ENCODE measurements around the gene ZNF423. TPM values are rescaled to one million over a fixed set of nuclear protein-coding genes. Genes with fewer than 3 reads are reported as not detected.

Gene ZNF423
- total RNA-seq, 1 experiment from 2014 or later: 0.20 TPM

- intact Hi-C loops (cut with micrococcal nuclease; ENCODE audit: unreplicated experiment): no loop called here
These were observed 230.4 kb downstream of the ZNF423 start for GRCh38 chr16:49625311-49626065.

DNA sequence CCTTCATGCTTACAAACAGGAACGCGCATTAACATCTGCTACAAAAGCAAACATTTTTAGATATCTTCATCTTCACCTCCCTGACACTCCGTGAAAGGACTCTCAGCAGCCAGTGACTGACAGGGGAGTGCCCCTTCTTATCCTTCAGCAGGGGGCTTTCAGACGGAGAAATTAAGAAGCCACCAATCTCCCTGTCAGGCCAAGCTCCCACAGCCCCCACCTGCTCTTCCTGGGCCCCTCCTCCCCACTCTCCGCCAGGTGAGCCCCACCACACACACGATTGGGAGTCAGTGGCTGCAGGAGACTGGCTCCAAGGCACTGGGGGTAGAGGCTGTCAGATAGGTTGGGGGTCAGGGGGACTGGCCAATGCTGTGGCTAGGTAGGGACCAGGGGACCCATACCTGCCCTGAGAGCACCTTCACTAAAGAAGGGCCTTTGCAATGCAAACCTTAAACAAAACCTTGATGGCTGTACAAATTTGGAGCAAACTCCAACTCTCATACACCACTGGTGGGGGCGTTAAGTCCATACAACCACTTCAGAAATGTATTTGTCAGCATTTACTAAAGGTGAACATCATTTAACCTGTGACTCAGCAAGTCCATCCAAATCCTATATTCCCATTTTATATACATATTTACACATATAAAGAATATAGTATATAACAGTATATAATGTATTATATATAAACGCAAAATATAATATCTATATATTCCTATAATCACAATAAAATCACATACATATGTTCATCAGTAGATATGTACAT is 232.2 kb downstream of the ZNF423 start:
- TF ChIP-seq CTCF (IDR thresholded peaks at IDR 0.05; ENCODE audit: insufficient read depth in 1 of 2, low read depth in 1 of 2, low read length in 1 of 2, severe bottlenecking in 1 of 2, unreplicated experiment in 1 of 2): no peak
- no peaks in the 10 kb centered on the region for H3K36me3 ChIP-seq (ENCODE audit: control insufficient read depth, insufficient read depth, low read length)
- intact Hi-C loops (cut with micrococcal nuclease; ENCODE audit: unreplicated experiment): no loop called here
- CTCF ChIA-PET: no interaction called here
- Mint-ChIP-seq H3K27me3 (ENCODE audit: insufficient read depth, unreplicated experiment) (peaks cover 3% of the 10 kb centered on the region), H3K4me3 (ENCODE audit: unreplicated experiment) (no peak overlapping the region), H3K27ac (ENCODE audit: unreplicated experiment) (no peak overlapping the region), H3K4me1 (ENCODE audit: low read depth, unreplicated experiment) (no peaks in the 10 kb centered on the region), H3K36me3 (ENCODE audit: insufficient read depth, unreplicated experiment) (no peaks in the 10 kb centered on the region), H3K9me3 (ENCODE audit: unreplicated experiment) (no peaks in the 10 kb centered on the region)
- H3K9me3 ChIP-seq: no peaks in the 10 kb centered on the region
- BruUV-seq (replicated peaks): no TSS peak
- POLR2A ChIA-PET: no interaction called here
- H3K4me1 ChIP-seq: peaks cover 3% of the 10 kb centered on the region; the same call in 1 of the 2 replicates
- DNase-seq: peak in 1 of 2 experiments; percentile 23
- H3K4me3 ChIP-seq (ENCODE audit: low read depth, low read length): no peak overlapping the region
- no peaks in the 10 kb centered on the region for H3K27me3 ChIP-seq (replicated peaks; ENCODE audit: control insufficient read depth, insufficient read depth, low read length)

More at GRCh38 chr16:49625311-49626065, 230.4 kb downstream of the ZNF423 start:
- no peaks in the 10 kb centered on the region for H3K9me3 Mint-ChIP-seq (ENCODE audit: unreplicated experiment)
- CTCF ChIA-PET: no interaction called here
- H3K9me3 ChIP-seq: no peaks in the 10 kb centered on the region
- peak in 1 of 2 experiments; percentile 19 for DNase-seq
- no peaks in the 10 kb centered on the region for H3K4me1 Mint-ChIP-seq (ENCODE audit: low read depth, unreplicated experiment)
- no peaks in the 10 kb centered on the region for H3K27me3 ChIP-seq (replicated peaks; ENCODE audit: control insufficient read depth, insufficient read depth, low read length)
- no peak overlapping the region for H3K4me3 ChIP-seq (ENCODE audit: low read depth, low read length)
- no peaks in the 10 kb centered on the region for H3K36me3 ChIP-seq (ENCODE audit: control insufficient read depth, insufficient read depth, low read length)
- POLR2A ChIA-PET: no interaction called here
- H3K4me3 Mint-ChIP-seq (ENCODE audit: unreplicated experiment): no peak overlapping the region
- peaks cover 1% of the 10 kb centered on the region; the same call in 1 of the 2 replicates for H3K4me1 ChIP-seq
- H3K36me3 Mint-ChIP-seq (ENCODE audit: insufficient read depth, unreplicated experiment): no peaks in the 10 kb centered on the region
- H3K27me3 Mint-ChIP-seq (ENCODE audit: insufficient read depth, unreplicated experiment): peaks cover 3% of the 10 kb centered on the region
- no peak for TF ChIP-seq CTCF (IDR thresholded peaks at IDR 0.05; ENCODE audit: insufficient read depth in 1 of 2, low read depth in 1 of 2, low read length in 1 of 2, severe bottlenecking in 1 of 2, unreplicated experiment in 1 of 2)
- BruUV-seq (replicated peaks): no TSS peak
- H3K27ac Mint-ChIP-seq (ENCODE audit: unreplicated experiment): no peak overlapping the region

DNA sequence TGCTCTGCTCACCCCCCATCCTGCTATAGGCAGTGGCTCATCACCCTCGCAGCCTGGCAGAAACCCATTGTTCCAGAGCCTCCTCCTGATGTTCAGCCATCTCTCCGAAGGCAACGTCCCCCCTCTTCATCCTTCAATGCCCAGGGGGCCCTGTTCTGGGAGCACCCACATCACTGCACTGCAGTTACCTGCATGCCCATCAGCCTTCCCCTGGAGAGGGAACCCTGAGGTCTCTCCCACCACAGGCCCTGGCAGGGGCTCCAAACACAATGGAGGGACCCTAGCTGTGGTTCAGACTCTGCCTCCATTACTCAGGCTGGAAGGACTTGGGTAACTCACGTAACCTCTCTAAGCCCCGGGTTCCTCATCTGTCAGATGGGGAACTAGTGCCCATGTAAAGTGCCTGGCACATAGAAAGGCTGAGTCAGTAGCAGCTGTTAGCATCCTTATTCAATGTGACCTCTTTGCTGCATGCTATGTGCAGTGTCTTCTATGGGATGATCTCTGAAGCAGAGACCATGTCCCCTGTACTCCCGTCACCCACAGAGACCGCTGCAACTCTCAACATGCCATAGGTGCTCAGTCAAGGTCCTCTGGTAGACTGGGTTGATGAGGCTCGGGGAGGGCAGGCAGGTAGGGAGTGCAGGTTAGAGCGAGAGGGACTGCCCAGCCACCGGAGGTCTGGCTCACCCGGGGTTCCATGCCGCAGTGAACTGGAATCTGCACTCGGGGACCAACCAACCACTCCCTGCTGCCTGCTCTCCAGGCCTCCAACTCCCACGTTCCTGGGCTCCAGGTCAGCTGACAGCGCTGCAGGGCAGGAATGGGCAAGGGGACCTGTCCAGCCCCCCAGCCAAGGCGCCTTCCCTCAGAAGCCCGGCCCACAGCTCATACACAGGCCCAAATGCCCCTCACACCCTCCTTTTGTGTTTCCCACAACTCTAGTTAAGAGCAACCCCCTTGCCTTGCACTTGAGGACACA is 233.2 kb downstream of the ZNF423 start:
- Mint-ChIP-seq H3K4me3 (ENCODE audit: unreplicated experiment) (no peak overlapping the region), H3K4me1 (ENCODE audit: low read depth, unreplicated experiment) (no peaks in the 10 kb centered on the region), H3K27me3 (ENCODE audit: insufficient read depth, unreplicated experiment) (peaks cover 3% of the 10 kb centered on the region), H3K27ac (ENCODE audit: unreplicated experiment) (no peak overlapping the region), H3K9me3 (ENCODE audit: unreplicated experiment) (no peaks in the 10 kb centered on the region), H3K36me3 (ENCODE audit: insufficient read depth, unreplicated experiment) (no peaks in the 10 kb centered on the region)
- Histone ChIP-seq H3K4me3 (ENCODE audit: low read depth, low read length) (no peak overlapping the region), H3K9me3 (no peaks in the 10 kb centered on the region), H3K27me3 (replicated peaks; ENCODE audit: control insufficient read depth, insufficient read depth, low read length) (no peaks in the 10 kb centered on the region), H3K4me1 (peaks cover 3% of the 10 kb centered on the region; the same call in 1 of the 2 replicates), H3K36me3 (ENCODE audit: control insufficient read depth, insufficient read depth, low read length) (no peaks in the 10 kb centered on the region)
- intact Hi-C loops (cut with micrococcal nuclease; ENCODE audit: unreplicated experiment): no loop called here
- TF ChIP-seq CTCF (IDR thresholded peaks at IDR 0.05; ENCODE audit: insufficient read depth in 1 of 2, low read depth in 1 of 2, low read length in 1 of 2, severe bottlenecking in 1 of 2, unreplicated experiment in 1 of 2): no peak
- POLR2A ChIA-PET: no interaction called here
- CTCF ChIA-PET: no interaction called here
- BruUV-seq (replicated peaks): no TSS peak
- DNase-seq: peak in 1 of 2 experiments; percentile 30
